Globus pallidus (tissue), 1 donor: Measurements from ENCODE around the gene ZFP36.
"Not testable (repeated sequence)": the region's sequence is repeated elsewhere in the genome, so short reads cannot be mapped to it uniquely, and the experiment has no call there.

Experiments
- DNase-seq: peaks from one replicate; pipeline ENCODE4 v3.0.0-alpha.2; 2015; ENCODE audit warnings: low spot score

Gene ZFP36, protein sequence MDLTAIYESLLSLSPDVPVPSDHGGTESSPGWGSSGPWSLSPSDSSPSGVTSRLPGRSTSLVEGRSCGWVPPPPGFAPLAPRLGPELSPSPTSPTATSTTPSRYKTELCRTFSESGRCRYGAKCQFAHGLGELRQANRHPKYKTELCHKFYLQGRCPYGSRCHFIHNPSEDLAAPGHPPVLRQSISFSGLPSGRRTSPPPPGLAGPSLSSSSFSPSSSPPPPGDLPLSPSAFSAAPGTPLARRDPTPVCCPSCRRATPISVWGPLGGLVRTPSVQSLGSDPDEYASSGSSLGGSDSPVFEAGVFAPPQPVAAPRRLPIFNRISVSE

DNA sequence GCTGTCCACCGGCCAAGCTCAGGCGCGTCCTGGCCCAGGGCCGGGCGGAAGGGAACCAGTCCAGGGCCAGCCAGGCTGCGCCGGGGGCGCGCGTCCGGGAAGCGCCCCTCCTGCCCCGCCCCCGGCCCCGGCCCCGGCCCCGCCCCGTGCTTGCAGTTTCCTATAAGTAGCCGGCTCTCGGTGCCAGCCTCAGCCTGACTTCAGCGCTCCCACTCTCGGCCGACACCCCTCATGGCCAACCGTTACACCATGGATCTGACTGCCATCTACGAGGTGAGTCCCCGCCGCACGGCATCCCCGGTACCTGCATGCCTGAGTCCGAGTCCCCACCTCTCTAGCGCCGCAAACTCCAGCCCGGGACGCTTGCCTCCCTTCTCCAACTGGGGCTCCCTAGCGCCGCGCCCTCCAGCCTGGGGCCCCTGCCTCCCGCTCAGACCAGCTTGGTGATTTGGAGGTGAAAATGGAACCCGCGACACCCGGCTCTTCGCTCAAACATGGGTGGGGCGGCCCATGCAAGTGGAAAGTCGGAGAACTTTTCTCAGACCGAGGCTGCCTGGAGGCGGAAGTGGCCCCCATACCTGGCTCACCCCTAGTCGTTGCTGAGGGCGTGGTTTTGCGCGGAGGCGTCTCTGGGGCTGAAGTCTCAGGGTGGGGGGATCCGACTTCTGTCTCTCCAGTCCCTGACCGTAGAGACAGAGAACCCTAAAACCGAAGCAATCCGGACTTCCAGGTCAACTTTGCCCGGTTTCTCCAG, at the start of gene ZFP36:
ZFP36 (plus strand) TSS at position 192 of the 754 bp plus-strand sequence; CDS start at position 250, 58 bp downstream.
- no peak for DNase-seq

DNA sequence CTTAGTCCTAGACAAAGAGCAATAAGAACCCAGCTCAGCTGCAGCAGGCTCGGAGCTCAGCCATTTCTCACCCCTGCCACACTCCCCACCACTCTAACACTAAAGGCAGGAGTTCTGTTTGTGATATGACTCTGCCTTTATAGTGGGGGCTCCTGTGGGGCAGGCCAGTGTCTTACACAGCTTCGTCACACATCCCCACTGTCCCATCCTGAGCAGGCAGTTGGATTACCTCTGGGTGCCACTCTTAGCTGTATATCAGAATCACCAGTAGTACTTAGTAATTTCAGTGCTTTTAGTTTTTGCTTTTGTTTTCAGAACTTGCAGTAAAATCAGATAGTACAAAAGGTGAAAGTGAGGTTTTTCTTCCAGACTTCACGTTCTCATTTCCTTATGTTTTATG, 47.6 kb upstream of the ZFP36 start:
- DNase-seq = no peak

DNA sequence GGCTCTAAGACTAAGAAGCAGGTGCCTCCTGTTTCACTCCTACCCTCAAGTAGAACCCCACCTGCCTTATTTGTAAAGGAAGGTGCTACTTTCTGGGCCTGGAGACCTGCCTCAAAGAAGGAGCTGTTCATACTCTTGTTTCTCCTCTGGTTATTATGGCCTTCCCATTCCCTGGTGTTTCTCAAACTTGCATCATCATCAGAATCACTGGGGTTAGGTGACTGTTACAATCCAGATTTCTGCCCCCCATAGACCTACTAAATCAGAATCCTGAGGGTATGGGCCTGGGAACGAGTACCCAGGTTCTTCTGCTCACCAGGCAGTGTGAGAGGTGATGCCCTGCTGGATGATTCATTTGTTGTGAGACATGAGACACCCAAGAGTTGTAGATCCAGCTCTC, 46.0 kb upstream of the ZFP36 start:
- DNase-seq = no peak

DNA sequence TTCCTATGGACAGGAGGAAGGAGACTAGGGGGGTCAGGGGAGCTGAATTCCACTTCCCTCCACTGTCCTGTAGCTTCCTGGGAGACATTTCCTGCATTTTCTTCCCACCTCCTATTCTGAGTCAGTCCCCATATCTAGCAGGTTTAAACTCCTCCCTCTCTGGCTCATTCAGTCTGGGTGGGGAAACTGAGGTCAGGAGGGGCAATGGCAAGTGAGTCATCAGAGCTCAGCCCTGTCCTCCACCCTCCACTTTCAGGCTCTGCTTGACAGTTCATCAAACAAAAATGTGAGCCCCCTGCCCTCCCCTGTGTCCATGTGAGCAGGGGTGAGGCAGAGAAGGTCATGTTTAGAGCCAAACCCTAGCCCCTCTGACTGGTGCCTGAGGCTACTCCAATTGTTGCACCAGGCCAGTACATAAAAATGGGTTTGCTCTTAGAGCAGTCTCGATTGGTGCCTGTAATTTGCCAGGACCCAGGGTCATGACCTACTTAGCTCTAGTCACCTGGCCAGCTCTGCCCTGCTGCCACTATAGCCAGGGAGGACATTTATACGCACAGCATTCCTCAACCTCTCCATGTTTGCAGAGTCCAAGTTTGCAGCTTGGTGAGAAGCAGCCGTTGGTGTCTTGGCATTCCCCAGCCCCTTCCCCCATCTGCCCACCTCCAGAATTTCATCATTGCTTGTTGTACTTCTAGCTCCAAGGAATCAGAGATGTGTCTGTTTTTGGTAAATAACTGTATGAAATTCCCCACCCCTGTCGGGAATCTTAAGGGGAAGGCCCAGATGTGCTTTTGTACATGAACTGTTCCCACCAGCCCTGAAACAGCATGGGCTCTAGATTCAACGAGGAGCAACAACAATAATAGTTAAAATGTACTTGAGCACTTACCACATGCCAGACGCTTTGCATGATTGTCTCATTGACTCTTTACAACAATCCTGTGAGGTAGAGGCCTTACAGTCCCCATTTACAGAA, 43.7 kb upstream of the ZFP36 start:
- DNase-seq = no peak

DNA sequence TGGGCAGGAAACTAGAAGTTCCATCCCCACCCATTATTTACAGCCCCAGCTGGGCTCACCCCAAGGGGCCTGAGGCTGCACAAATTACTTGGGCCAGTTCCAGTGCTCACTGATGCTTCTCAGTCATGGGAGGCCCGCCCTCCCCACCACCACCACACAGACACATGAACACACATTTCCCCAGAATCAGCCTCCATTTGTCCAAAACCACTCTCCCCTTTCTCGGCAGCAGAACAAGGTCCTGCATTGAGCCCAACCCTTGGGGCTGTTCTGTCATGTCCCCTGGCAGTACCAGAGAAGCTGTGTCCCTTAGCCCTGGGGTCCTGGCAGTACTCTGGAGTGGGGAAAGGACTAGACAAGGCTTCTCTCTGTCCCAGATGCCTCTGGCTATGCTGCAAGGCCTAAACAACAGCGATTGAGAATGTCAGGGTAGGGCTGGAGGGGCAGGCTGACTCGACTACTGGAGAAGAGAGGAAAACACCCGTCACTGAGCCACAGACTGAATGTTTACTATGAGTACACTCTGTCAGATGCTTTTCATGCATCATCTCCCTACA, 42.7 kb upstream of the ZFP36 start:
- DNase-seq = peak; percentile 97

DNA sequence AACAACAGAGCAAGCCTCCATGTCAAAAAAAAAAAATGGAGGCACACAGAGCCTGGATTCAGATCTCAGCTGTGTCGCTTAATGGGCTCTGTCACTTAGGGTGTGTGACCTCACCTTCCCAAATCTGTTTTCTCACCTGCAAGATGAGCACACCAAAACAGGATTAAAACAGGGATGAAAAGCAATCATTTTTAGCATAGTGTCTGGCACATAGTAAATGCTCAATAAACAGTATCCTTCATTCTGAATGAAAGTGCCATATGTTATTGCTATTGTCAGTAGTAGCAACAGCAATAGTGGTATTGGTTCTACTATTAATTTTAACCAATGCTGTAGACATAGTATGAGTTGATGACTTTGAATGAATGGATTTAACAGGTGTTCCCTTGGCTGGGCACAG, 41.1 kb upstream of the ZFP36 start:
- DNase-seq = no peak

DNA sequence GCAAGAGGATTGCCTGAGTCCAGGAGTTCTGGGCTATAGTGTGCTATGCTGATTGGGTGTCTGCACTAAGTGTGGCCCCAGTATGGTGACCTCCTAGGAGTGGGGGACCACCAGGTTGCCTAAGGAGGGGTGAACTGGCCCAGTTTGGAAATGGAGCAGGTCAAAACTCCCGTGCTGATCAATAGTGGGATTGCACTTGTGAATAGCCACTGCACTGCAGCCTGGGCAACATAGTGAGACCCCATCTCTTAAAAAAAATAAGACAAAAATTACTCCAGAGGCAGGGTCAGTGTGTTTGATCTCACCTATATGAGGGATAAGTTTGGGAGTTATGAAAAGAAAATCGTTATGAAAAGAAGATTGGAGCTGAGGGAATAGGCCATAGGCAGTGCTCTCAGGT, 37.4 kb upstream of the ZFP36 start:
- no peak for DNase-seq

DNA sequence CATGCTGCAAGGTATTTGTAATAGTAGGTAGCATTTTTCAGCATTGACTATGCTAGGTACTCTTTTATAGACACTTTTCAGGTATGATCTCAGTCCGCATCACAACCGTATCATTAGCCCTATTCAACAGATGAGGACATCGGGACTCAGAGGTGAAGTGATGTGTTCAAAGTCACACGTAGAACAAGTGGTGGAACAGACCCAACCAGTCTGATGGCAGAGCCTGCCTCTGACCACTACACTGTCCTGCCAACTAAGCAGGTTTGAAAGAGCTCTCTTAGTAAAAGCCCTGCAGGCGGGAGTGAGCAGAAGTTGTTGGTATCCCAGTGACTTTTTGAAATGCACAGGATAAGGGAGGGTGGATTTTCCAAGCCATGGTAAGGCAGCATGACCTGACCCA, 35.9 kb upstream of the ZFP36 start:
- DNase-seq = no peak

DNA sequence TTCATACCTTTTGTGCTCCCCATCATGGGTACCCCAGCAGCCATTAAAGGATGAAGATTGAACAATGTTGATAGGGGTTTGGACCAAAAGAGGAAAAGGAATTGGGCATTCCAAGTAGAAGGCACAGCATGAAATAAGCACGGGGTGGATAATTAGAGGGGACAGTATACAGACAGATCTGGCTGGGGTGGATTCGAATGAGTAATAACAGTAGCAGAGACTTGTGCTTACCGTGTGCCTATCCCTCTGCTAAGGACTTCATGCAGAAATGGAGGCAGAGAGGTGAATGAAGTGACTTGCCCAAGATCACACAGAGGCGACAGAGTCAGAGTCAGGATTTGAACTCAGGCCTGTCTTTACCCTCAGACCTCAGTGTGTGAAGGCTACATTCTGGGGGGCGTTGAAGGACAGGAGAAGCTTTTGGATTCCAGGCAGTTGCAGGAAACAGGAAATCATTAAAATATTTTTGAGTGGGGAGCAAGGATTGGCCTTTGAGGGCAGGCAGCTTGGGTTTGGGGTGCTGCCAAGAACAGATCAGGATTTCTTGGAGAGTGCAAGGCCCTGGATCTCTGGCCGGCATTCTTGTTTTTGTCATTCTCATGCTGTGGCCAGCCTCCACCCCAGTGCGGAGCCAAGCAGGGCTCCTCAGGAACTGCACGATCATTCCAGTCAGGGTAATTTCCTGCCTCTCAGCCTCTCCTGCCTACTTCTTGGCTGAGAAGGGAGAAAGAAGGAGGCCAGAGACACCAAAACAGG, 34.4 kb upstream of the ZFP36 start:
- DNase-seq = peak; percentile 71

DNA sequence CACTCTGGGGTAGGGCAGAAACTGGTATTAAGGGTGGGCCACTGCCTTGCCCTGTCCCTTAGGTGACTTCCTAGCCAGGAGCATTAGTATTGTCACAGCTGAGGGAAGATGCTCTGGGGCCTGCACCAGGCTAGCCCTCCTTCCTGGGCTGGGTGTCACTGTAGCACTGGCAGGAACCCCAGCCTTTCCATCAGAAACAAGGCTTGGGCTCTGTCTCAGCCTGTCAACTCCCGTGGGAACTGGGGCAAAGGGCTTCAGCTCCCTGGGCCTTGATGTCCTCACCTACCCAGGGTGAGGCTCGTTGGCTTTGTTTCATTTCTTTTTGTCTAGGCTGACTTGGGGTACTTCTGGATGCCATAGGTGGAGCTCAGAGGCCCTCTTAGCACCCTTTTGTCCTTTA, 33.7 kb upstream of the ZFP36 start:
- DNase-seq = no peak

DNA sequence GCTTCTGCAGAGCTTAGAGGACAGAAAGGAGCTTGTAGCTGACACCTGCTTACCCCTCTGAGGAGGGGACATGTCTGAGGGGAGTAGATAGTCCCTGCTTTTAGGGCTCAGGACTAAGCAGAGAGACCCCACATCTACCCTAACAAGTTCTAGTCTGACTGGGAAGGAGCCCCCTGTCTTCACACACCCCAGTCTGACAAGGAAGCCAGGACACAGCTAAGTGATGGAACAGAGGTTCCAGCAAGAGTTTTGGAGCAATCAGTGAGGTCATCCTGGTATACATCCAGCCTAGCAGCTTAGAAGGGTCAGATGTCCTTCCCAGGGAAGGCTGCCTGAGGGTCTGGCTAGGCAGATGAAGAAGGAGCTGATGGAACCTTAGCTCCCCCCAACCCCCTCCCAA, 30.7 kb upstream of the ZFP36 start:
- no peak for DNase-seq

DNA sequence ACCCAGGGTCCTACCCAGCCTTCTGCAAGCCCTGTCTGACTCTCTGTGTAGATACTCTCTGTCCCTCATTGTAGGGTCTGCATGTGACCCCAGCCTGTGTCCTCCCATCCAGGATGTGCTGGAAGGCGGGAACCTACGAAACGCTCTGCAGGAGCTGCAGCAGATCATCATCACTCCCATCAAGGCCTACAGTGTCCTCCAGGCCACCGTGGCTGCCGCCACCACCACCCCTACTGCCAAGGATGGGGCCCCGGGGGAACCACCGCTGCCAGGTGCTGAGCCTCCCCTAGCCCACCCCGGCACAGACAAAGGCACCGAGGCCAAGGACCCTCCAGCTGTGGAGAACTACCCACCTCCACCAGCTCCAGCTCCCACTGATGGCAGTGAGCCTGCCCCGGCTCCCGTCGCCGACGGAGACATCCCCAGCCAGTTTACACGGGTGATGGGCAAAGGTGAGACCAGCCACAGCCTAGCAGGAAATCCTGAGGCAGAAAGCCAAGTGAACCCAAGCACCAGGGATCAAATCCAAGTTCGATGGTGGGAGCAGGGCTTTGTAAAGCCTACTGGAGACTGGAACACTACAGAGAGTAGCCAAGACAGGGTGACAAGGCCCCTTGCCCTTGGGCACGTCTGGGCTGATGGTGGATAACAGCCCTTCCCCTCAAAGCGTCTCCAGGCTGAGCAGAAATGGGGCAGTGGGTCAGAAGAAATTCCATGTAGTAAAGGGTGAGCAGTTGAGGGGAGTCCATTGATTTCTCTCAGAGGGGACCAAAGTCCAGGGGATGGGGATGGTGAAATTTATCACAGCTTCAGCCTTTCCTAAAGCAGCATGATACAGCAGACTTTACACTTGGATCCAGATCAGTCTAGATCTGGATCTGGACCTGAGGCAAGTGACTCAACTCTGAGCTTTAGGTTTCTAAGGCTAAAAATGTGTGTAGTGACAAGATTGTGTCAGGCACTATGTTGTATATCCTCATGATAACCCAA, 29.0 kb upstream of the ZFP36 start:
- no peak for DNase-seq

DNA sequence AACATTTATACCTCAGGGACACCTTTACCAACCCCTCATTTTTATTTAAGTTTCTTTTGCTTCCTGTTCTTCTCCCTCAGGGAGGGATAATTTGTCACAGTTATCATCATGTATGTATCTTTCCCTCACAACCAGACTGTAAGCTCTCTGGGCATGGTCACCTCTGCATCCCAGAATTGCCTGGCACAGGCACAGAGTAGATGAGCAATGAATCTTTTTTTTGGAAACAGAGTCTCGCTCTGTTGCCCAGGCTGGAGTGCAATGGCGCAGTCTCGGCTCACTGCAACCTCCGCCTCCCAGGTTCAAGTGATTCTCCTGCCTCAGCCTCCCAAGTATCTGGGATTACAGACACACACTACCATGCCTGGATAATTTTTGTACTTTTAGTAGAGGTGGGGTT, 27.3 kb upstream of the ZFP36 start:
- not testable (repeated sequence) for DNase-seq

DNA sequence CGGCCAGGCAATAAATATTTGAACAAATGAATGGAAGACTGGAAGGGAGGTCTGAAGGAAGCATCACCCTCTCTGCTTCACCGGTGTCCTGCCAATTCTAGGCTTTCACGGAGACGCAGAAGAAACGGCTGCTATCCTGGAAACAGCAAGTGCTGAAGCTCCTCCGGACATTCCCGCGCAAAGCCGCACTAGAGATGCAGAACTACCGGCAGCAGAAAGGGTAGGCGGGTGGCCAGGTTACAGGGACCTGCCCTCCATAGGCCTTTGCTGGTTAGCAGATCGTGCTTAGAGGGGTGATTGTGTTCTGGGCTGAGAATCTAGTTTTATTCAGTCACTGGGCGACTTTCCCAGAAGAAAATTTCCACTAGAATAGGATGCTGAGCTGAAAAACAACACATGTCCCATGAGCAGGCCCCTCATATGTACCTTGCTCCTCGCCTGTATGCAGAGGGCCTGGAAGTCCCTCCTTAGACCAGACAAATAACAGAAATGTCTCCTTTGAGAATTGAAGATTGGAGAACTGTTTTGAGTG, 26.7 kb upstream of the ZFP36 start:
- DNase-seq = no peak

DNA sequence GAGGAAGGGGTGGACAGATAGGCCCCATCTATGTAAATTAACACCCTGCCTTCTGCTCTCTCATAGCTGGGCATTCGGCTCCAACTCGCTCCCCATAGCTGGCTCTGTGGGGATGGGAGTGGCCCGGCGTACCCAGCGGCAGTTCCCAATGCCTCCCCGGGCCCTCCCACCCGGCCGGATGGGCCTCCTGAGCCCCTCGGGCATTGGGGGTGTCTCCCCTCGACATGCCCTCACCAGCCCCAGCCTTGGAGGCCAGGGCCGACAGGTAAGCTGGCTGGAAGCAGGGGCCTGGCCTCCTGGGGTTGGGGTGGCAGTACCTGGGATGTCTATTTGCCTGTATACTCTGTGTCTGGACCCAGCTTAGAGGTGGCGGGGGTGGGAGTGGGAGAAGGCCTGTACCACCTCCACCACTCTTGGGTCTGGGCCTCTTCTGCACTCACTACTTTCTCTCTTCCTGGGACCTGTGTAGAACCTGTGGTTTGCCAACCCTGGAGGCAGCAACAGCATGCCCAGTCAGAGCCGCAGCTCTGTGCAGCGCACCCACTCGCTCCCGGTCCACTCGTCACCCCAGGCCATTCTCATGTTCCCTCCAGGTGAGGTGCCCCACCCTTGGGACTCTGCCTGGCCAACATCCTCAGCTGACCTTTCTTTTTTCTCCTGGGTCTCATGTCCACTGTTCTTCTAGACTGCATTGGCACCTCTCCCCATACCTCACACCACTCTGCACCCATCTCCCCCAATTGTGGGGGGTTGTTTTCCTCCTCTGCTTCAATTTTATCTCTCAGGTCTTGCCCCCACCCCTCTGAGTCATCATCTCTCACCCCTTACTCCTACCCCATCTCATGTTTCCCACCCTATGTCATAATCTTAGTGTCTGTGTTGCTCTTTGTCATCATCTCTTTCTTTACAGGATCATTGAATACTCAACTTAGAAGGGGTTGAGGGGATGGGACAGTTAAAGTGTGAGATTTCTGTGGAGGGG, 25.8 kb upstream of the ZFP36 start:
- DNase-seq = no peak

DNA sequence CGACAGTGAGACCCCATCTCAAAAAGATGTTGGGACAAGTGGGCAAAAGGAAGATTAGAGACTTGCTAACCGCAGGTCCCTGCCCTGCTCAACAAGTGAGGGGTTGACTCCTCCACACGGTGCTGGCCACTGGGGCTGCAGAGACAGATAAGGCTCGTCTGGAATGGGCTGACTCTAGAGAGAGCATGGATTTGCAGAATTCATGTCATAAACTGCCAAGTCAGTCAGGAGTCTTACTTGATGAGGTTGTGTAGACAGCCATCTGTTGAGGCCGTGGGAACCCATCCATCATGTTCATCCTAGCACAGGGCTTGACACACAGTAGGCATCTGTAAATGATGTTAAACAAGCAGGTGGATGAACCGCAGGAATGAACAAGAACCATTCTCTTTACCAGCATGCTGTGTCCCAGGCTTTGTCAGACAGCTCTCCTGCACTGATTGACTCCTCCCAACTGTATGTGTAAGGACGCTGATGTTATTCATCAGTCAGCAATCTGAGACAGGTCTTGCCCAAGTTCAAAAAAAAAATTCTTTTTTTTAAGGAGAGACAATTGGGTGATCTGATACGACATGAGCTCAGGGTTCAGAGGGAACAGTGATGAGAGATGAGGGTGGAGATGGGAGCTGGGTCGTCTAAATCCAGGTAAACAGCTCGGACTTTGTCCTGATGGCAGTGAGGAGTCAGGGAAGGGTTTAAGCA, 24.6 kb upstream of the ZFP36 start:
- no peak for DNase-seq

DNA sequence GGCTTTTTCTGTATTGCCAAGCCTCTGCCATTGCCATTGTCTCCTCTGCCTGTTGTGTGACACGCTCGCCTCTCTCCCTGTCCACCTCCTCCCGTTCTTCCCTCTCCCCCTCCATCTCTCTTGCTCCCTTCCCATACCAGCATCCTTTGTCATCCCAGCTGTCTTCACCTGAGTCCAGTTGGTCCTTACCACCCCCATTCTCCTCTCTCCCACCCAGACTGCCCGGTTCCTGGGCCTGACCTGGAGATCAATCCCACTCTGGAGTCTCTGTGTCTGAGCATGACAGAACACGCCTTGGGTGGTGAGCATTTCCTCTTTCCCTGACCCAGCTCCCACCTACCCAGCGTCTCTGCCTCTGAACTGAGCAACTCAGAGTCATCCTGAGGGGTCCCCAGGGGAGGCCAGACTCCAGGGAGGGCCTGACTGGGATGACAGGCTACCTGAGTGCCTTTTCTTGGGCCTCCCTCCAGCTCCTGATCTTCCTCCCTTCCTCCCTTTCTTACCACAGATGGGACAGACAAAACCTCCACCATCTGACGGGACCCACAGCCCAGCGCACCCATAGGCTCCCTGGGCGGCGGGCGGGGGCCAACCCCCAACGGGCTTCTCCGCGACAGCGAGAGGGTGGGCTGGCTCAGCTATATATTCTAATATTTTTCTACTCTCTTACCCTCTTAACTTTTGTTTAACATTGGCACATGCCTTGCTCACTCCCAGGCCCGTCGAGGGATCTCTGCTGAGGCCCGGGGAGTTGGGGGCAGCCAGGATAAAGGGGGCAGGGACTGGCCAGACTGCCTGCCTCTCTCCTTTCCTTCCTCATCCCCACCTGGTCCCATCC, 23.4 kb upstream of the ZFP36 start:
- DNase-seq = no peak
